ENCODE results near the gene NRG4. TPM values are rescaled to one million over a fixed set of nuclear protein-coding genes. Genes with fewer than 3 reads are reported as not detected.

NRG4 gene
- total and polyA plus RNA-seq, 9 donors = 0.05 to 9.0 (median 0.44) TPM; not detected in 1

GRCh38 chr15:75928680-75929608, 83.3 kb downstream of the NRG4 start:
- Histone ChIP-seq H3K4me3 (no peak overlapping the region), H3K4me1 (ENCODE audit: insufficient read depth) (no peaks in the 10 kb centered on the region), H3K27me3 (no peaks in the 10 kb centered on the region), H3K9me3 (no peaks in the 10 kb centered on the region), H3K27ac (no peak overlapping the region), H3K36me3 (no peaks in the 10 kb centered on the region)
- TF ChIP-seq POLR2A (IDR thresholded peaks at IDR 0.05) (no peak), EP300 (IDR thresholded peaks at IDR 0.05) (no peak), CTCF (IDR thresholded peaks at IDR 0.05) (no peak)
- intact Hi-C loops (cut with DNase I) = no loop called here
- WGBS, 3 donors = 76 to 81% (median 79%) methylated on average over 9 of the region's 9 CpGs
- no peak for DNase-seq

- Histone ChIP-seq H3K27ac (no peak overlapping the region), H3K9me3 (no peaks in the 10 kb centered on the region), H3K4me3 (no peak overlapping the region), H3K4me1 (ENCODE audit: insufficient read depth) (no peaks in the 10 kb centered on the region), H3K27me3 (no peaks in the 10 kb centered on the region), H3K36me3 (no peaks in the 10 kb centered on the region)
- 88 to 94% (median 92%) methylated on average over 4 of the region's 4 CpGs for WGBS, 3 donors
- no peak for DNase-seq
- intact Hi-C loops (cut with DNase I) = no loop called here
- TF ChIP-seq POLR2A (IDR thresholded peaks at IDR 0.05) (no peak), CTCF (IDR thresholded peaks at IDR 0.05) (no peak), EP300 (IDR thresholded peaks at IDR 0.05) (no peak)
Measured at GRCh38 chr15:75927601-75928000, 84.6 kb downstream of the NRG4 start.

GRCh38 chr15:75926931-75927330, 85.3 kb downstream of the NRG4 start:
- no peaks in the 10 kb centered on the region for H3K9me3 ChIP-seq
- intact Hi-C loops (cut with DNase I) = no loop called here
- WGBS, 3 donors = 91 to 93% (median 91%) methylated on average over 3 of the region's 3 CpGs
- no peak overlapping the region for H3K4me3 ChIP-seq
- TF ChIP-seq EP300 (IDR thresholded peaks at IDR 0.05) (no peak), CTCF (IDR thresholded peaks at IDR 0.05) (no peak), POLR2A (IDR thresholded peaks at IDR 0.05) (no peak)
- no peaks in the 10 kb centered on the region for H3K27me3 ChIP-seq
- H3K27ac ChIP-seq = no peak overlapping the region
- no peak for DNase-seq
- peaks cover 2% of the 10 kb centered on the region for H3K4me1 ChIP-seq (ENCODE audit: insufficient read depth)
- H3K36me3 ChIP-seq = no peaks in the 10 kb centered on the region

- Histone ChIP-seq H3K9me3 (no peaks in the 10 kb centered on the region), H3K27me3 (no peaks in the 10 kb centered on the region), H3K4me1 (ENCODE audit: insufficient read depth) (peaks cover 2% of the 10 kb centered on the region), H3K4me3 (no peak overlapping the region), H3K36me3 (no peaks in the 10 kb centered on the region), H3K27ac (no peak overlapping the region)
- TF ChIP-seq POLR2A (IDR thresholded peaks at IDR 0.05) (no peak), CTCF (IDR thresholded peaks at IDR 0.05) (no peak), EP300 (IDR thresholded peaks at IDR 0.05) (no peak)
- no peak for DNase-seq
- WGBS, 3 donors = 89 to 91% (median 90%) methylated on average over 2 of the region's 2 CpGs
- intact Hi-C loops (cut with DNase I) = no loop called here
Measured at GRCh38 chr15:75925440-75925839, 86.8 kb downstream of the NRG4 start.

Measured in ovary (tissue), 9 donors.